ENCODE measurements around the gene RGS19.

RGS19 gene

DNA sequence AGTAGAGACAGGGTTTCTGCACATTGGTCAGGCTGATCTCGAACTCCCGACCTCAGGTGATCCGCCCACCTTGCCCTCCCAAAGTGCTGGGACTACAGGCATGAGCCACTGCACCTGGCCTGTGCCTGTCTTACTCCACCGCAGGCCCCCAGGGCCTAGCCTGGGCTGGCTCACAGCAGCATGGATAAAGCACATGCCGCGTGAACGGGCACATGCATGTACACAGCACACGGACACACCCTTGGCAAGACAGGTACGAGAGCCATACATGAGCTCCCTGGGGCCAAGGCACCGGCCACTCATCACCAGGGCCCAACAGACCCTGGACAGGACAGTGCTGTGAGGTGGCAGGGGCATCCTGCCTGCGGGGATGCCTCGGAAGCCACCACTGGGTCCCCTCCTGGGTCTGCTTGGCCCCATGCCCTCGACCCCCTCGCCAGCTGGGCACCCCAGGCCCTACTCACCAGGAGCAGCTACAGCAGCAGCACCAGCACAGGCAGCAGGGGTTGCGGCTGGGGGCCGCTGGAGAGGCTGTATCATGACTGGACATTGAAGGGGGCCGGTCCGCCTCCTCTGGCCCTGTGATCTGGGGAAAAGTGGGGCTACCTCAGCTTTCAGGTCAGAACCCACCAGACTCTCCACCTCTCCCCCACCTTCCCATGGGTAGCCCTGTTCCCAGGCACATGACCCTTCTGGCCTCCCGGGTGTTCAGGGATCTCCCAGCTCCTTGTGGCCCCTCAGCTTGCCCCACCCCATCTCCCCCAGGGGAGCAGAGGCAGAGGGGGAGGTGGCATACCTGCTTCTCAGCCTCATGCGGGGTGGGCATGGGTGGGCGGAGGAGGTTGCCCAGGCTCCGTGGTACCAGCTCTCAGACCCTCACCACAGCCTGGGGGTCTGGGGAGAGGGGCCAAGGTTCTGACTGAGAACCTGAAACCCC, 3.0 kb downstream of the RGS19 start:
- no peak for DNase-seq

DNA sequence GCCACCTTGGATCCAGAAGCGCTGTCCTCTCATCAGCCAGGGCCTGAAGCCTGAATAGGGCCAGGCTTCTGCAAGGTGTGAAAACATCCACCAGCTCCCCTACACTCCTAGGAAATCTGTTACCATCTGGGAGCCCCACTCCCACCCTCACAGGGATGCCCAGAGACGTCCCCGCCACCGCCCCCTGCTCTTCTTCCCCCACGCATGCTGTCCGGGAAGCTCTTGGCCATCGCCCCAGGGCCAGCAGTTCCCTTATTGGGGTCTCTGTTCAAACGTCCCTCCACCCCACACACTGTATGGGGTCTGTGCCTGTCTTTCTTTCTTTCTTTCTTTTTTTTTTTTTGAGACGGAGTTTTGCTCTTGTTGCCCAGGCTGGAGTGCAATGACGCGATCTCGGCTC, 3.8 kb downstream of the RGS19 start:
- no peak for DNase-seq

DNA sequence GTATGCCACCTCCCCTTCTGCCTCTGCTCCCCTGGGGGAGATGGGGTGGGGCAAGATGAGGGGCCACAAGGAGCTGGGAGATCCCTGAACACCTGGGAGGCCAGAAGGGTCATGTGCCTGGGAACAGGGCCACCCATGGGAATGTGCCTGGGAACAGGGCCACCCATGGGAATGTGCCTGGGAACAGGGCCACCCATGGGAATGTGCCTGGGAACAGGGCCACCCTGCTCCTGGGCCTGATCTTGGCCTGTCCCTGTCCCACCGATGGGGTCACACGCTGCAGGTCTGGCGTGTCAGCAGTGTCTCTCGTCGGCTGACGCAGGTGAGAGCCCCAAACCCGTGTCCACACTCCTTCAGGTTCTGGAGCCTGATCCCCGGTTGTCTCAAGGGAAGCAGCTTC, 4.4 kb downstream of the RGS19 start:
- DNase-seq: no peak

DNA sequence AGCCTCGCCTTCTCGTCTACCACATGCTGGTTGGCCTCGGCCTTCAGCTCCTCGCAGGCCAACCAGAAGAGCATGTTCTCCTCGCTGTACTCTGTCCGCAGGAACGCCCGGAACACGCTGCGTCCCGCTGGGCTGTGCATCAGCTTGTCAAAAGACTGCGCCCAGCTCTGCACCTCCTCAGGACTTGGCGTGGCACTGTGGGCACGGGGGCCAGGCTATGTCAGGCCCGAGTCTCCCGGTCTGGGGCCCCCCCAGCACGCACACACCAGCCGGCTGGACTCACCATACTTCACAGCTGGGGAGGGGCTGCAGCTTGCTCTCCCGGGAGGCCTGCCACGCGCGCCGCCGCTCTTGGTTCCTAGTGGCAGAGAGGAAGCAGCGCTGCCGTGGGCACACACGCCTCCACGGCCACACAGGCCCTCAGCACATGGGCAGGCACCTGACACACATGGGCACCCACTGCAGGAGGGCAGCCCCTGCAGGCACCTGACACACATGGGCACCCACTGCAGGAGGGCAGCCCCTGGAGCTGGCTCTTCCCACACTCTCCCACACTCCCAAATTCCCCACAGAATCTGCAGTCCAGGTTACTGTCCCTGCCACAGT, 5.0 kb downstream of the RGS19 start:
- DNase-seq: no peak

DNA sequence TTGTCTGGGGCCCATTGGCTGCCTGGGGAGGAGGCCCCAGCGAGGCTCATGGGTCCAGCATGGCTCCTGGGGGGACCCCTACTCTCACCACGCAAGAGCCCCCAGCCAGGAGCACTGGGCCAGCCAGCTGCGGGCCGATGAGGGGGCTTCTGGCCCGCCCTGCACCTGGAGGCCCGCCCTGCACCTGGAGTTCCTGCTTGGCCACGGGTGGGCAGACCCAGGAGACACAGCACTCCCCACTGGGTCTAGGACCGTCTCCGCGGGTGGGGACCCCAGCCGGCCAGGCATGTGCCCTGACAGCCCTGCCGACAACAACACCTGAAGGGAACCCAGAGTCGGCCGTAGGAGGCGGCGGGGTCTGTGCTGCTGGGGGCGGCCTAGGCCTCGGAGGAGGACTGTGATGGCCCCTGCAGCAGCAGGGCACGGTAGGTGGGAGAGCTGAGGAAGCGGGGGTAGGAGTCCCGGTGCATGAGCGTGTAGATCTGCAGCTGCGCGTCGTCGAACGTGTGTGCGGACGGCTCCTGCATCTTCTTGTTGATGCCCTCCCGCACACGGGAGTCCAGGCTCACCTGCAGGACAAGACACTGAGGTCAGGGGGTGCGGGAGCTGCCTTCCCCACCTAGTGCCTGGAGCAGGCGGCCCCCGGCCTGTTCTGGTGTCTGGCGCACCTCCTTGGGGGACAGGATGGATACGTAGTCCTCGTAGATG, 5.7 kb downstream of the RGS19 start:
- DNase-seq: no peak

DNA sequence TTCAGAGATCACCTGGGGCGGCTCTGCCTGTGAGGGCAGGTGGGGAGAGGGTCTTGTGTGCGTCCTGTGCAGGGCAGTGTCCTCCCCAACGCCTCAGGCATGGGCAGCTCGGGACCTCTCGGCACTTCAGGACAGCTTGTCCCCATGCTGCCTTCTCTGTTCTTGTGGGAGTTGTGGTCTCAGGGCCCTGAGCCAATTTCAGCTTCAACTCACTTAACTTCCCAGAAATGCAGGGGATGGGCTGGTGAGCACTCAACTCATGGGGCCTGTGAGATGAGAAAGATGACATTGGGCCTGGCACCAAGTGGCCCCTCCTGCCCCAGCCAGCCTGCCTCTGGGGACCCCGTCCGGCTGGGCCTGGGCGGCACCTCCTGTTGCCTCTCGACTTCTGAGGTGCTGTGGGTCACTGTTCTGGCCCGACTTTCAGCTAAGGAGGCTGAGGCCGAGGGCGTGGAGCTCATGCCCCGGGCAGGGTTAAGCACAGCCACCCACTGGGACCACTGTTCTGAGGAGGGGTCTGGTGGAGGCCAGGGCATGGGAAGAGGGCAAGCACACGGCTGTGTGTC, 6.7 kb downstream of the RGS19 start:
- DNase-seq: no peak

DNA sequence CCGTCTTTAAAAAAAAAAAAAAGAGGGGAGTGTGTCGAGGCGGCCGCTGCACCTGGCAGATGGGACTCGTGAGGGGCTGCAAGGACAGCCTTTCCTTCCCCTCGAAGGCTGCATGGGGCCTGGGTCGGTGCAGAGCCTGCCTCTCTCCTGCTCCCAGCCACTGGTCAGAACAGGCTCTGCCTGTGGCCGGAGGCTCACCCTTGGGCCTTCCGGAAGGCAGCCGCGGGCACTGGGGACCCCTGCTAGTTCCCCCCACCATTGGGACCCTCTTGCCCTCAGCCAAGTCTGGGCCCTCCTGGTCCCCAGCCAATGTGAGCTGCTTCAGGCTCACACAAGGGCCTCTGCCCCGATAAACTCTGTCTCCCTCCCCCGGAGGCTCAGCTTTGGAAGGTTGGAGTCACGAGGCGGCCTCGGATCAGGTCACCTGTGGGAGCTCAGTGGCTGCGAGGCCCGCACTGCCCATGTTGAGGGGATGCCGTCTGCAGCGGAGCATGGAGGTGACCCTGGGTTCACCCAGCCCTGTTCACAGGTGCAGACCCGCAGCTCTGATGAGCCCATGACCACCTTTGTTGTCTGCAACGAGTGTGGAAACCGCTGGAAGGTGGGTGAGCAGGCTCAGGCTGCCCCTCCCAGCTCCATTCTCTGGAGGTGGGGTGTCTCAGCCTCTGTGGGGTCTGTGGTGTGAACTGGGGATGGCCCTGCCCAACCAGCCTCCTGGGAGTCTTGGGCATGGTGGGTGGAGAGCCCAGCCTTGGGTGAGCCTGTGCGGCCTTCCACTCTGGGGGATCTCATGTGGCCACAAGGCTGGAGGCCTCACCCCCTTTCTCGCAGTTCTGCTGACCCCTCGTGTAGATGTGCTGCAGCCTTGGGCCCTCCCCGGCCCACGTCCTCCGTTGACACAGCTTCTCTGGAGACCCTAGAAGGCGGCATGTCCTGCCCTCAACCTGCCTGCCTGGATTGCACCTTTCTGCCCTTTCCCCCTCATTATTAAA, 7.7 kb downstream of the RGS19 start:
- no peak for DNase-seq

DNA sequence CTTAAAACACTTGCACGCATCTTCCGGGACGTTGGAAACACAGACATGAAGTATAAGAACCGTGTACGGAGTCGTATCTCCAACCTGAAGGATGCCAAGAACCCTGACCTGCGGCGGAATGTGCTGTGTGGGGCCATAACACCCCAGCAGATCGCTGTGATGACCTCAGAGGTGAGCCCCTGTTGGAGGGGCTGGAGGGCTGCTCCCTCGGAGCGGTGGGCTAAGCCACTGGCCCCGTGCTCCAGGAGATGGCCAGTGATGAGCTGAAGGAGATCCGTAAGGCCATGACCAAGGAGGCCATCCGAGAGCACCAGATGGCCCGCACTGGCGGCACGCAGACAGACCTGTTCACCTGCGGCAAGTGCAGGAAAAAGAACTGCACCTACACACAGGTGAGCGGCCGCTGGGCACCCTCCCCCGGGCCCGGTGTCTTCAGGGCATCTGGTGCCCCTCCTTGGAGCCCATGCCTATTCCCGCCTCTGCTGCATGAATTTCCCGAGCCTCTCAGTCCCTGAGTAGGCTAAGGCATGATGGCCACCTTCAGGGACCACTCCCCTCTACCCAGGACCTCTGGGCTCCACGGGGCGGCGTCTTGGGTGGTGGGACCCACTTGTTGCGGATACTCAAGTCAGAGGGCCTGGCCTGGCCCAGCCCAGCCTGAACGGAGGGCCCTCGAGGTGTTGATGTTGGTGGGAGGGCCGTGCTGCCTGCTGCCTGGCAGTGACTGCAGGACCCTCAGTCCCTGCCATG, 8.9 kb downstream of the RGS19 start:
- no peak for DNase-seq

DNA sequence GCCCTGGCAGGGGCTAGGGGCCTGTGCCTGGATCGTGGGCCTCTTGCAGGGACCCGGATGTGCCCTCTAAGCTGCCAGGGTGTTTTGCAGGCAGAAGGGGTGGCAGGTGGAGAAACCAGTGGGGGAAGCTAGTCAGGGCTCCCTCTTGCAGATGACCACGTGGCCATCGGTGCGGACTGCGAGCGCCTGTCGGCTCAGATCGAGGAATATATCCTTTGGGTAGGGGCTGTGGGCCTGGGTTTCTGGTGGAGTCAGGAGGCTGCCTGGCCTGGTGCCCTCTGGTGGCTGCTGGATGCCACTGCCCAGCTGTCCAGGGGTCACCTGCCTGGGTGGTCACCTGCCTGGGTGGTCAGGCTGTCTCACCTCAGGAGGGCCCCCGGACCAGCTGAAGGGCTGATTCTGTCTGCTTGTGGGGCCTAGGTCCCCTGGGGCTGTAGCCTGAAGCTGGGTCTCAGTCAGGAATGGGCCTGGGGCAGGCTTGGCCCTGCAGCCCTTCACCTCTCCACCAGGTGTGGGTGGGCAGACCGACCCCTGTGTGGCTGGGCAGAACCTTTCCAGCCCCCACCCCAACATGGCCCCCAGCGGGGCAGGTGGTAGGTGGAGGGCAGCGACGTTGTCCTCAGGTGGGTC, 9.6 kb downstream of the RGS19 start:
- DNase-seq: no peak

DNA sequence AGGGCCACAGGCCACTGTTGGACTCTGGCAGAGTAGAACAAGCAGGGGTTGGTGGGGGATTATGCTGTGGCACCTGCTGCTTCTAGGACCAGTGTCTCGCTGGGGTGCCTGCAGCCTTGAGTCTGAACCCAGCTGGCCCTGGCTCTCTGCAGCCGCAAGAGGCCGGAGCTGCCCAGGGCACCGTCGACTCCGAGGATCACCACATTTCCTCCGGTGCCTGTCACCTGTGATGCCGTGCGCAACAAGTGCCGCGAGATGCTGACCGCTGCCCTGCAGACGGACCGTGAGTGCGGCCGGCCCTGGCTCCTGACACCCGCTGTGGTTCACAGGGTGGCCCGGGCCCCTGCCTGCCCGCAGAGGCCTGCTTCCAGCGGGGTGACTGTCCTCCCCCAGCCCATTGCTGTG, 10.1 kb downstream of the RGS19 start:
- no peak for DNase-seq

DNA sequence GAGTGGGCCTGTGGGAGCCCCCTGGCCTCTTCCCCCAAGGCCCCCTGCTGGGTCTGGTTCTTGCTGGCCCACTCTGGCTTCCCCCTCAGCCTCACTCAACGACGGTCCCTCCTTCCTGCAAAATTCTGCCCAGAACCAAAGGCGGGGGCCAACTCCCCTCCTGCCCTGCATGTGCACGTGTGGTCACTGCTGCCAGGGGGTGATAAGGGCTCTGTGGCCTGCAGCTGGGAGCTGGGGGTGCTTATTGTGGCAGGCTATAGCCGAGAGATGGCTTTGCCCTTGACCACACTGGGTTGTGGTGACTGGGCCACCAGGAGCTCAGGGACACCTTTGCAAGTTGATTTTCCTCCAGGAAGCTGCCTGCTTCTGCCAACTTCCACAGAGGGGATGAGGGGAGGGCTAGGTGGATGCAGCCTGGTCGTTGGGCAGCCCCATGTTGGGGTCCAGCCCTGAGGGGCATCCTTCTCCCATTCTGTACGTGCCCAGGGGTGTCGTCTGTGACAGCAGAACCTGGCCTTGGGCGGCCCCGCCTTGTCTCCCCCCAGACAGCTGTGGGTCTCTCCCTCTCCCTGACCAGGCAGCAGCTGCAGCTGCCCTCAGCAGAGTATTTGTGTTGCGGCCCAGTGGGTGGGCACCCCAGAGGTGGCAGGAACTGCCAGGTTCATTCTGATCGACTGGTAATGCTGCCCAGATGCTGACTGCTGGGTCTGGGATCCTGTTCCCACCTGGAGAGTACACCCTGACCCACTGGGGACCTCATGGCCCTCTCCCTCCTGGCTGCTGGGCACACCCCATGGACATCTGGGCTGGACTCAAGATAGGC, 10.7 kb downstream of the RGS19 start:
- DNase-seq: no peak

DNA sequence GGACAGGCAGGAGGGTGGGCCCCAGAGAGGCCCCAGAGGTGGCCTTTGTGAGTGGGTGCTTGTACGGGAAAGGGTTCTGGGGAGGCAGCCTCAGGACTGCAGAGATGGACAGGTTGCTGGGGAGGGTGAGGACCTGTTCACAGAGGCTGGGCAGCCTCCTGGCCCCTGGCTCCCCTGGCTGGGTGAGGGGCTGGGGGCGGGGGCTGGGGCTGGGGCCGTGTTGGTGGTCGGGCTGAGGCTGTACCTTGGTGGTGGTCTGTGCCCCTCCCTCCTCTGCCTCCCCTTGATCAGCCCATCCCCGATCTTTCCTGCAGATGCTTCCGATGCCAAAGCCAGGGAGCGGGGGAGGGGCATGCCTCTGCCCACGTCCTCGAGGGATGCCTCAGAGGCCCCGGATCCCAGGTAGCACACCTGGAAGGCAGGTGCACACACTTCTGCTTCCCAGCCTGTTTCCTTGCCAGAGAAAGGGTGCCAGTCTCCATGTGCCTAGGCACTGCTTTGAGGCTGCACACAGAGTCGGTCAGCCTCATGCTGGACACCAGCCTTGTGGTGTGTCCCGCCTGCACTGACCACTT, 11.5 kb downstream of the RGS19 start:
- DNase-seq: no peak

DNA sequence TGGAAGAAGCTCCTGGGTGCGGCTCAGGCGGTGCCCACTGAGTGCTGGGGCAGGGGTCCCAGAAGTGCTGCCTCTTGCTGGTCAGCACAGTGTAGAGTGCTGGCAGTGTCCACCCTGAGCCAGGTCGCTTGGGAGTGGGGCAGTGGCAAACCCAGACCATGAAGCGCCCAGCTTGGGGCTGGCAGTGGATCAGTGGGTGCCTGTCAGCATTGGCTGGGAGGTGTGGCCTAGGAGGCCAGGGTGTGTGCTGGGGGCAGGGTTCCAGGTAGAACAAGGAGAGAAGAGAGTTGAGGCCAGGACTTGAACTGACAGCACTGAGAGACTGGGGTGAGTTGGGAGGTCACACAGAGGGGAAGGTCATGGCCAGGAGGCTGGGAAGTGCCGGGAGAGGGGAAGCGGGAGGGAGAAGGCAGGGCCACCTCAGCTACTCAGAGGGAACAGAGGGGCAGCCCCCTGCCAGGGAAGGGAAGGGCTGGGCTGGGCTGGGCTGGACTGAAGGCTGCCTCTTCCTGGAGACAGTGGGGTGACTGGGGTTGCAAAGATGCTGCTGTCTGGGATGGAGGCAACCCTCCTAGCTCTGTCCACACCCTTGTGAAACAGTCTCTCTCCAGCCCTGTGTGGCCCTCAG, 12.2 kb downstream of the RGS19 start:
- no peak for DNase-seq

DNA sequence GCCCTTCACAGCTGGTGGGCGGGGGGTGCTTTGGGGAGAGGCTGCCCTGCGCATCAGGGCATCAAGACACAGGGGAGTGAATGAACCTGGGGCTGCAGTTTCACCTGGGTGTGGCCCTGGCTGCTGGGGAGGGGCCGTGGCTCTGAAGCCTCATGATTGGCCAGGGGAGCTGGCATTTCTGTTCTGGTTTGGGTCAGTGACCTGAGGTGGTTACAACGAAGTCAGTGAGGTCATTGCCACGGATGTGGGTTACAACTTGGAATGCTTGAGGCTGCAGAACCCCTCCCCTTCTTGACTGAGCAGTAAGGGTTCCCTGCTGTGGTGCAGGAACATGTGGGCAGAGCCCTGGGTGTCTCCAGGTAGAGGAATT, 13.4 kb downstream of the RGS19 start:
- DNase-seq: no peak

DNA sequence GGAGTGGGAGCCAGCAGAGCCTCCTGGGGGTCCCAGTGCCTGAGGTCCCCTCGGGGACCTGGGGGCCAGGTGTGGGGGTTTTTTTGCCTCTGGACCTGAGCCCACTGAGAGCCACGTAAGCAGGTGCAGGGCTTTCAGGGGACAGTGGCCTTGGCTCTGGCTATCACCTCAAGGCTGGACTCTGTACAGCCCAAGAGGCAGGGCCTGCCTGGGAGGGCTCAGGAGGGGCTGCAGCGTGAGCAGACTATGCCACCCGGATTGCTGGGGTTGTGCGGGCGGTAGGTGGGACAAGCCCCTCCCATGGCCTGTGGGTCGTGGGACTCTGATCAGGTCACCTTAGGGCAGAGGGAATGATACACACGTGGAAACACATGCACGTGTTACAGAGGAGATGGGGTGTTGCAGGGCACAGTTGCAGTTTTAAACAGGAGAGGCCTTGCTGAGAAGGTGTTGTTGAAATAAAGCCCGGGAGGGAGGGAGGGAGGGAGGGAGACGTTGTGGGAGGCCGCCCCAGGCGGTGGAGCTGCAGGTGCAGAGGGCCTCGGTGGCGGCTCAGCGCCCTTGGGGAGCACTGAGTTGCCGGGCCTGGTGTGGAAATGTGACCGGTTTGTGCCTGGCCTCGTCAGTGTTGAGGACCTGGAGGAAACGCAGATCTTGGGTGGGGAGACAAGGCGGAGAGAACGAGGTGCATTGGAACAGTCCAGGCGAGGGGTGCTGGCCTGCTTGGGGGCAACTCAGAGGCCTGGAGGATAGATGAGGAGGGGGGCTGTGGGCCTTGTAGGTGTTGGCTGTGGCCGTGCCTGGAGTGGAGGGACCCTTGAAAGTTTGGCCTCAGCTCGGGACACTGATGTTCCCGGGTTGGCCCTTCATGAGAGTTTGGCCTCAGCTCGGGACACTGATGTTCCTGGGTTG, 14.0 kb downstream of the RGS19 start:
- no peak for DNase-seq

DNA sequence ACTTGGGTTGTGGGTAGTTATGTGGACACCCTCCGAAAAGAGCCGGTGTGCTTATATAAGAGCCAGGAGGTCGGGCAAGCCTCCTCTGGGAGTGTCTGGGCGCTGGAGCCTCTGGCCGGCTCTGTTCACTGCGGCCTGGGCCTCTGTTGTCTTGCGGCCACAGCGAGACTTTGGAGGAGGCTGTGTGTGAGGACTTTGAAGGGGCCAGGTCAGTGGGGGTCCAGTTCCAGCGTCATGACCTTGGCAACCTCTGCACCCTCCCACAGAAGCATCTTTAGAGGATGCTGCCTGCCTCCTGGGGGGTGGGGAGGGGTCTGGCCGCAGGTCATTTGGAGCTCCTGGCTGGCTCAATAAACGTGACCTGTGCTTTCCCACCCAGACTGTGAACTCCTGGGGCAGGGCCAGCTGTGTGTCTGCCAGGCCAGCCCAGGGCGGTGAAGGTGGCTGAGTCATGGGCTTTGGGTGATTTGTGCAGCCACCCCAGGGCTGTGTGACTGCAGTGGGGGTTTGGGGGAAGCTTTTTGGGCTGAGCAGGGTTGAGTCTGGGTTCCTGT, 15.1 kb downstream of the RGS19 start:
- DNase-seq: no peak

DNA sequence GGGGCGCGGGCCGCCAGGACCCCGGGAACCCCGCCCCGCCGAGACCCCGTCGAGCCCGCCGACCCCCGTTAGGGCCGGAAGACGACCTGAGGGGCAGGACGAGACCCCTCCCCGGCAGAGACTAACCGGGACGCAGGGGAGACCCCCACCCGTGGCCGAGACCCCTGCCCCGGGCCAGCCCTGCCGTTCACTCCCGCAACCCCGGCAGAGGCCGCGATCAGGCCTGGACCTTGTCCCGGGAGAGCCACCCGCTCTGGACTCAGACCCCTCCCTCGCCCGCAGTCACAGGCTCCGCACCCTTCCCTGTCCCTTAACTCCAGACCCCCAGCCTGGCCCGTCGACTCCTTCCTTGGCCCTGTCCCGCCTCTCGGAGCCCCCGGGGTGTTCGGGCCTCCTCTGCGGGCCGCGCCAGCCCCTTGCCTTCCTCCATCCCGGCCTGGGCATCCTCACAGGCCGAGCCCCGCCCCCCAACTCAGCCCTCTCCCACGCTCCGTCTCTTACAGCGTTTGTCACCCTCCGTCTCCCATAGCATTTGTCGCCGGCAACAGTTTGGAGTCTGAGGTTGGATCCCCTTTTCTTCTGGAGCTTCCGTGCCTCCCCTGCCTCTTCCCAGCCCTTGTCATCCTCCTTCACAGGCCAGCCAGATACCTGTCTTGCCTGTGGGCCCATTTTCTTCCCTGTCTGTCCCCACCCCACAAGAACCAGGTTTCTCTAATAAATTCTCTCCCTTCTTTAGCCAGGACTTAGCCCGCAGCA, 15.8 kb downstream of the RGS19 start:
- peak in 1 of 2 experiments; percentile 34 for DNase-seq
